Stimulated activated CD8-positive, alpha-beta memory T cell treated with anti-CD3 and anti-CD28 coated beads, Interleukin-7, amount 100 ng/mL, for 1 hour (primary cell): ENCODE data around the gene MGAT3.

Source experiments
- DNase-seq, 2 donors: peaks; one replicate each; pipeline ENCODE4 v3.0.0-alpha.2; 2020; ENCODE audit warnings: low read depth in 2 of 2

Gene MGAT3

DNA sequence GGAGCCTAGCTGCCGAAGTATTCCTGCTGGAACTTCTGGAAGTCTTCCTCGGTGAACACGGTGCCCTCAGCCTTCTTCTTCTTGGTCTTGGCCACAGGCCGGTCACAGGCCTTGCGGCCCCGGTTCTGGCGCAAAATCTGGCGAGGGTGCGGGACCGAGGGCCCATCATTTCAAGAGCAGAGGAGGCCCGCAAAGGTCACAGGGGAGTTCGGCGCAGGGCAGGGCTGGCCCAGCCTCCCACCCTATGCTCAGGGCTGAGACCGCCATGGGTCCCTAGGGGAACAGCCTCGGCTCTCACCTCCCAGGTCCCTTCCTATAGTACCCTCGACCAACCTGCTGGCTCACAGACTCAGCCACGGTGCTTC lies 72.7 kb downstream of the MGAT3 start:
- DNase-seq: no peak

DNA sequence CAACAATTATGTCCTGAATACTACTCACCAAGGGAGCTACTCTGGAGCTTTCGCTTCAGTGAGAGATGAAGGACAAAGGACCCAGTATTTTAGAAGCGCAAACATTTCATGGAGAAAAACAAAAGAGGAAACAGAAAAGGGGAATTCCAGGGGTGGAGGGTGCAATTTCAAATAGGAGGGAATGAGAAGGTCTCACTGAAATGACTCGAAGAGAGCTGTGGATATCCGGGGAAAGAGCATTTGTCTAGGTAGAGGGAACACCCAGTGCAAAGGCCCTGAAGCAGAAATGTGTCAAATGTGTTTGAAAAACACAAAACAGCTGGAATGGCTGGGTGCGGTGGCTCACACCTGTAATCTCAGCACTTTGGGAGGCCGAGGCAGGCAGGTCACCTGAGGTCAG lies 73.3 kb downstream of the MGAT3 start:
- no peak for DNase-seq

DNA sequence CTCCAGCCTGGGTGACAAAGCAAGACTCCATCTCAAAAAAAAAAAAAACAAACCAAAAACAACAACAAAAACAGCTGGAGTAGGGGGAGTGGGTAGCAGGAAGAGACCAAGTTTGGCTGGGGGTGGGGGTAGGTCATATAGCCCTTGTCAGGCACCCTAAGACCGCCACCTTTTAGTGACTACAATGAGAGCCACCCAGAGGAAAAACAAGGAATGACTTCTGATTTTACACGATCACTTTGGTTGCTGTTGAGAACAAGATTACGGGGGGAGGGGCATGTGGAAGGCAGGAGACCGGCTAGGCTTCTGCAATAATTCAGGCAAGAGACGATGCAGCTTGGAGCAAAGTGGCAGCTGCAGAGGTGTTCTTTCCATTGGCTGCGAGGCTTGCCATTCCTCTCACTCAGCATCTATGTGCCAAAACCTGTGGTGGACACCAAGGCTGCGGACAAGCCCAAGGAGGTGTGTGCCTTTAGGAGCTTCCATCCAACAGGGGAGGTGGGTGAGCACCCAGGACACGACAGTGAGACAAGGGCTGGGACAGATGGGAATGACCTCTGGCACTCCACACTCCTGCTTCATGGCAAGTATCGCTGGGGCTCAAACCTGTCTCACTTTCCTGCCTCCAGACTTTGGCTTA lies 74.0 kb downstream of the MGAT3 start:
- DNase-seq: no peak

DNA sequence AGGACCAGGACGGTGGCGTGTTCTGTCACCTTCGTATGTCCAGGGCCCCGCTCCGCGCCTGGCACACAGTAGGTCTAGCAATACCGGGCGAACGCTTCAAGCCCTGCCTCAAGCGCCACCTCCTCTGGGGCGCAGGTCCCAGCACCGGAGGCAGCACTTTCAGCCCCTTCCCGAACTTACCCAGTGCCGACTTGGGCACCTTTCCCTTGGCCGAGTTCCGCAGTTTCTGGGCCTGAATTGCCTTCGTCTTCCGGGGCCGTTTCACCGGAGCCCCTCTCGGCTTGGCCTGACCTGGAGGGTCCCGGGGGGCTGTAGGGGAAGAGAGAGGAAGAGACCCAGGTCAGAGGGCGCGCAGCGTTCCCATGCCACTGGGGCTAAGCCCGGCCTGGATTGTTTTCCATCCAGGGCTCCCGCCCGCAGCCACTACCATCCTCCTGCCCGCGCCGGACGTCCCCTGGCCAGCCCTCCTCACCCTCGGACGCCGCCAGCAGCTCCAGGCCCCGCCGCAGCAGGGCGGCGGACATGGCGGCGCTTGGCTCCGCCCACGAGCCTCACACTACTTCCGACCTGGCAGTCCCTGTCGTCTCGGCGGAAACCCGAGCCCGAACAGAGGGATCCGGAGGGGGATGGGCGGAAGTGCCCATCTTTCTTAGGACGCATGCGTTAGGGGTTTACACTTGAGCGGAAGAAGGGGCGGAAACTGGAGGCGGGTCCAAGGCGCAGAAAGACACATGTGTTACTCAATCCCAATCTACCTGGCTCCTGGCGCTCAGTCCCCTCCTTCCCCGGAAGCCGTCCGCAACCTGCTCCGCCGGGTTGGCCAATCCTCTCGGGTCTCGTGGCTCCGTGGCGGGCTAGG lies 75.6 kb downstream of the MGAT3 start, which contains the start of gene RPS19BP1:
RPS19BP1 (minus strand) TSS at position 534 of the 859 bp plus-strand sequence; CDS start at position 524, 10 bp downstream.
- DNase-seq: peak; percentile 96 to 98

DNA sequence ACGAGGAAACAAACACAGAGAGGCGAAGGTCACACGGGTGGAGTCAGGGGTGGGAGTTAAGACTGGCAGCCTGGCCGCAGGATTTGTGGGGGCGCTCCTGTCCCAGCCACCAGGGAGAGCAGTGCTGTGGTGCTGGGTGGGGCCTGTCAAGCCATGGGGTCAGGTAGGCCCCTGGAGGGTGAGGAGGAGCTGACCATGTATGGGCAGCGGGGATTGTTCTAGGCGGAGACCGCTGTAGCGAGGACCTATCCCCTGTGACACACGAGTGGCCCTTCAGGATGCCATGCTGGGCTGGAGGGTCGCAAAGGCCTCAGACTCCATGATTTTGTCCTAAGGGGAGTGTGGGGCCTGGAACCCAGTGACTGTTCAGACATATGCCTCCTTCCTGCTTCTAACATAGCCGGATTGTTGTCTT lies 77.3 kb downstream of the MGAT3 start:
- DNase-seq: no peak

DNA sequence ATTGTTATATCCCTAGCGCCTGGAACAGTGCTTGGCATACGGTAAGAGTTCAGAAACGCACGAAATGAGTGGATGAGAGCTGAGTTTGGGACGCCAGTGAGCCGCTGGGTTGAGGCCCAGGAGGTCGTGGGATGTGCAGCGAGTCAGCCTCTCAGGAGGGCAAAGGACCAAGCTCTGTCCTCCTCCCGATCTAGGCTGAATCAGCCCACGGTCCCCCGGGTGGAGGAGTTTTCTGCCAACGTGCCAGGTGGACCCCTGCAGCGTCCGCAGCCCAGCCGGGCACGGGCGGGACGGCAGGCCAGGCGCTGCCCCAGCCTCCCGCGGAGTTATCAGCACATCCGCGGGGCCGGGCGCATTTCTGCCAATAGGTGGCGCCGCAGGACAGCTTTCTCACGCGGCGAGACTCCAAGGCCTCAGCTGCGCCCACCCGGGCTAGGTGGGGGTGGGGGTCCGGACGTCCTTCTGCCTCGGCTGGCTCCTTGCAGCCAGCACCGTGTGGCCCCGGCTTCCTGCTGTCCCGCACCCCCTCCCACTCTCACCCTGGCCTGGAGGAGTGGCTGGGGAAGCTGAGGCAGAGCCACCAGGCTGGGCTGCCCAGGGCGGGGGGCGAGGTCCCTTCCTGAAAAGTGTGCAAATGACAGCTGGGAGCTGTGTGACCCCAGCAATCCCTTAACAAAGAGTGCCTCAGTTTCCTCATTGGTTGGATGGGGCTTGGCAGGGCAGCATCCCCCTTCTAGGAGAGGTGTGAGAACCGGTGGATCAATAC lies 78.0 kb downstream of the MGAT3 start:
- DNase-seq: peak; percentile 61 to 74

DNA sequence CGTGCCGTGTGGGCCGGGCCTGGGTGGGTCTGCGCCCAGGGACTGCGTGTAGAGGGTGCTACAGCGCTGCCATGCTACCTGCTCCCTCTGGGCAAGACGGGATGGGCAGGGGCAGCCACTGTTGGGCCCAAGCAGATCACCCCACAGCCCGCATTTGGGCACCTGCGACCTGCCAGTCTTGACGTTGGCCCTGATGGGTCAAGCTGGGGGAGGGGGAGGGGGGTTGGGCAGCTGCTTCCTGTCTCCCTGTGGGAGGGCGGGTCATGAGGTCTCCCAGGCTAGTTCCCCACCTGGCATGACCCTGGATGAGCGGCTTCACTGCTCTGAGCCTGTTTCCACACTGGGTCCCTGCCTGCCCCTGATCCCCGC lies 78.5 kb downstream of the MGAT3 start:
- no peak for DNase-seq

DNA sequence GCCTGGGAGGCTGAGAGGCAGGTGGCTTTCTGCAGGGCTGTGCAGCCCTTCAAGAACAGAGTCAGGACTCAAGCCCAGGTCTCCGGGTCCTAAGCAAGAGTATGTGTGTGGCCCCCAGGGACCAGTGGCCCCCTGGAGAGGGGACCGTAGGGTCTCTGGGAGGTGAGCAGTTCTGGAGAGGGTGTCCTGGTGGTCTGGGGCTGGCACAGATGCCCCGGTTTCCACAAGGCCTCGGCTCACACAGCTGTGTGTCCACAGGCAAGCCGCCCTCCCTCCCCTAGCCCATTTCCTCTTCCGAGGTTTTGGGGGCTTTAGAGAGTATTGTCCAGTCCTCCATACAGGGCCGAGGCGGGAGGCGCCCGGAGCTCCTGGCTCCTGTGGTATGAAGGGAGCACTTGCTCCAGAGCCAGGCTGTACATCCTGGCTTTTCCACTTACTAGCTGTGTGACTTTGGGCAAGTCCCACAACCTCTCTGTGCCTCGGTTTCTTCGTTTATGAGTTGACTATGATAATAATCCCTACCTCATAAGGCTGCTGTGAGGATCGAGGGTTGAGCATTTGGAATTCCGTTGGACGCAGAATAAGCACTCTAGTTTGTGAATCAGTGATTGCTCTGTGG lies 79.1 kb downstream of the MGAT3 start:
- DNase-seq: no peak

DNA sequence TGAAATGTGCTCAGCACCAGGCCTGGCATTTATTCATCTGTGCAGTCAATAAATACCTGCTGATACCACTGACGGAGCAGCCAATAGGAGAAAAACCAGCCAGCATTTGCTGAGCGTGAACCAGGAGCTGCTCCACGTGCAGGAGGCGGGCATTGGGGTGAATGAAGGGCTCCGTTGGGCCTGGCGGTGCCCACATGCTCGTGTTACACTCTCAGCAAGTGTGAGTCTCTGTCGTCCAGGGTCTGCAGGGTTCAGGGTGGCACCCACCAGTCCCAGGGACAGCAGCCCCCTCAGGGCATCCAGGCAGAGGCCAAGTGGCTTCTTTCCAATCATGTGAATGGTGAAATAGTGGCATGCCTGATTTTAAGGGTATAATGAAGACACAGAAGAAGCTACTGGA lies 79.9 kb downstream of the MGAT3 start:
- no peak for DNase-seq

DNA sequence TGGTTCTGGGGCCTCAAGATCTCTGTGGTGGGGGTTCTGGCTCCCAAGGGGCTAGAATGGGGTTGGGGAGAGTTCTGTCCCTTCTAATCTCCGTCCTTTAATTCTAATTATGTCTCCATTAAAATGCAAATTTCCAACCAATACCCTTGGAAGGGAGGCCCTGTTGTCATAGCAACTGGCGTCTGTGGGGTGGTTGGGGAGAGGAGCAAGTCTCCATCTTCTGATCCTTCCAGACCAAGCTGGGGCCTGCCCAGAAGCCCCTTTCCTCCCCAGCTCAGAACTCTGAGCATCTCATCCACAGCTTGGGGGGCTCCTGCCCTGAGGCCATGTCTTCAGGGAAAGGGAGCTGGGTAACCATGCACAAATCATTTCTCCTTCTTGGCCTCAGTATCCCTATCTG lies 81.2 kb downstream of the MGAT3 start:
- DNase-seq: no peak
